Stimulated activated CD4-positive, alpha-beta T cell treated with anti-CD3 and anti-CD28 coated beads, Interleukin-2, amount 100 ng/mL, for 24 hours (primary cell): Measurements from ENCODE around the gene PLD1.

Experiments used
- DNase-seq, 2 donors: peaks; one replicate each; pipeline ENCODE4 v3.0.0-alpha.2; 2020

Gene PLD1

DNA sequence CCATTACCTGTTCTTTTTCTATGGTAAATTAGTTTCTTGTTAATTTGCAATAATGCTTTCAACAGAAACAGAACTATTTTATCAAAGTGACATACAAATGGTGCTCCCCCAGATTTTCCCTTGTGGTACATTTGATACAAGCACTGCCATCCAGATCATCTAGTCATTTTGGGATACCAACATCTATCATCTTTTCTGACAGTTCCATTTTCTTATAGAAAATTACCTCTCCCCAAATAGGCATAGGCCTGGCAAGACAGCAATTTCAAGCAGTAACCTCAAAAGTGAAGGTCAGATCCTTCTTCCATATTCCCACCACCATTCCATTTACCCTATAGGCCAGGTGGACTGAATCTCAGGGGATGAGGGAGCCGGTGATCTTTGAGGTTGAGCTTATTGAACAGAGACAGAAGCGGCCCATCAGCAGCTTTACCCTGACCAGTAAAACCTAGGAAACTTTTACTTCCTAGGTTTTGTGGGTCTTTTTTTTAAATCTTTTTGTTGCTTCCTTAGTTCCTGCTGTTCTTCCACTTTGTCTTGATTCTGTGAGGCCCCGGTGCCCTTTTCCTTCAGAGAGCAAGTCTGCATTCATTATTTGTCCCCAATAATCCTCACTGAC, 3.1 kb upstream of the PLD1 start:
- DNase-seq: no peak

DNA sequence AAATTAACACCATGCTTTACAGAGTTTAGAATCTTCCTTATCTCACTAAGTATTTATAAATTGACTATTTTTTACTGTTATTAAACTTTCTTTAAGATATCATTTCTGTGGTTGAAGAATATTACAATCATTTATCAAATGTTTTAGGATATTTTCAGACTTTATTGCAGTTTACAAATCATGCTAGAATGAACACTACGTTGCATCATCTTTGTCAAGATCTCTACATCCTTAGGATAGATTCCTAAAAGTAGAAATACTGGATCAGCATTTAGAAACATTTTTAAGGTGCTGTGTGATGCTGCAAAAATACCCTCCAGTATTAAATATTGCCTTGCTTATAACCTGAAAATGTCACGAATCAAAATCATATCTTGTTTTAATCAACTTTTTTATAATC, 2.5 kb upstream of the PLD1 start:
- no peak for DNase-seq

DNA sequence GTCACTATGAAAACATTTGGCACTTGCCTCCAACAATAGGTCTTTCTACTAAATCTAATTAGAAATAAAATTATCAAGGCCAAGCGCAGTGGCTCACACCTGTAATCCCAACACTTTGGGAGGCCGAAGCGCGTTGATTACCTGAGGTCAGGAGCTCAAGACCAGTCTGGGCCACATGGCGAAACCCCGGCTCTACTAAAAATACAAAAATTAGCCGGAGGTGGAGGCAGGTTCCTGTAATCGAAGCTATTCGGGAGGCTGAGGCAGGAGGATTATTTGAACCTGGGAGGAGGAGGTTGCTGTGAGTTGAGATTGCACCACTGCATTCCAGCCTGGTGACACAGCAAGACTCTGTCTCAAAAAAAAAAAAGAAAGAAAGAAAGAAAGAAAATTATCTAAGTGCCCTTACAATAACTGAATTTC, 1.6 kb upstream of the PLD1 start:
- no peak for DNase-seq

DNA sequence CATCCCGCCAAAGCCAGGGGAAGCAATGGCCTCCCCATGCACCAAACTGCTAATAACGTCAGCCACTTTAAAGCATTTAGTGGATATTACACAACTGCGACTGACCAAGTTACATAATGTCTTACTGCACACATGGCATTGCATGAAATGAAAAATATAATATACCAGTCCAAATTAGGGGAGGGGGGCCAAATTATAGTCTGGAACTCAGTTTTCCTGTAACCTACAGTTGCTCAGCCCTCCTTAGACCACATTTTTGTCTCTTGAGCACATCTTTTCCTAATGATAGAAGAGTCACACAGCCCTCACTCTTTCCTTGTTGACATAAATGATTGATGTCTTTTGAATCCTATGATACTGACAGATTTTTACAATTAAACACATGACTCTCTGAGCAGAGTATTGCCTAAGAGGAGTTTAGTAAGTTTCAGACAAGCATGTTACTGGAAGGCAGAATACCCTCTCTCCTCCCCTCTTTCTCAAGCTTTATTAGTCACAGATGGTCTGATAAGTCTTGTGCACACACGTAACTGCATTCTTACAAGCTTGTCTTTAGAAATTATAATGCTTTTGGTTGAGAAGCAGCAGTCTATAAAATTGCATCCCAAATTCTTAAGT, 1.1 kb upstream of the PLD1 start:
- no peak for DNase-seq

DNA sequence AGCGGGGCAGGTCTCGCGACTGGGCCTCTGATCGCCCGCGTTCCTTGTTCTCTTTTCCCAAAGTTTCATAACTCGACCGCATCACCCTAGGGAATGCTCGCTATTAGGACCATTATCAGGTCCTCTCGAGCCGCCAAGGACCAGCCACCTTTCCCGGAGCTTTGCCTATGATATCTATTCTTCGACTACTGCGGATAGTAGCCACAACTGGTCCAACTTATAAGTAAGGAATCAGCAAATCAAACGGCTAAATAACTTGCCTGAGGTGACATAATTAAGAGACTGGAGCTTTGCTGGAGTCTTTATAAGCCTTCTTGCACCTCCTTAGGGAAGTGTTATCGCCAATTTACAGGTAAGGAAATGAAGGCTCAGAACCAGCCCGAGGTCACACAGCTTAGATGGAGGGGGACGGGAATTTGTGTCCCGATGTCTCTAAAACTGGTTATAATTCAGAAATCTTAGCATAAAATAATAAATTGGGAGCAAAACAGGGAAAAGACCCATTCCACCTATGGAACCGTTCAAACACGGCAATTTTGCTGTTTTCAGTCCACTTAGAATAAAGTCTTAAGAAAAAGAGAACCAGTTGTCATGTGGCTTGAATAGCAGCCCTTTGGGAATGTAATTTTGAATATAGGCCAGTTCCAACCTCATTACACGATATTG, 479 bp upstream of the PLD1 start:
- DNase-seq: no peak

DNA sequence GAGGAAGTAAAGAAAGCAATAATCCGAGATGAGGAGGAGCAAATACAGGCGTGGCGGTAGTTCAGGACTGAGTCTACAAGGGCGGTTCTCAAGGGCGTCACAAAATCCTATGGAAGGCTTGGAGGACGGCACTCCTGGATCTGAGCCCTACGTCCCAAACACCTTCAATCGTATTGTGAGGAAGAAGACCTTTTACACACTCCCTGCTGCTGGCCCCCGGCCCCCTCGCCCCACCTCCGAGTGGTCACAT, 747 bp downstream of the PLD1 start:
- DNase-seq: no peak

DNA sequence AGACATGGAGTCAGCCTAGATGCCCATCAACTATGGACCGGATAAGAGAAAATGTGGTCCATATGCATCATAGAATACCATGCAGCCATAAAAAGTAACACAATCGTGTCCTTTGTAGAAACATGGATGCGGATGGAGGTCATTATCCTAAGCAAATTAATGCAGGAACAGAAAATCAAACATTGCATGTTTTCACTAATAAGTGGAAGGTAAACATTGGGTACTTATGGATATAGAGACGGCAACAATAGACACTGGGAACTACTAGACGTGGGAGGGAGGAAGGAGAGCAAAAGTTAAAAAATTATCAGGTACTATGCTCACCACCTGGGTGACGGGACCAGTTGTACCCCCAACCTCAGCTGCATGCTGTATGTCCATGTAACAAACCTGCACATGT, 2.5 kb downstream of the PLD1 start:
- no peak for DNase-seq

DNA sequence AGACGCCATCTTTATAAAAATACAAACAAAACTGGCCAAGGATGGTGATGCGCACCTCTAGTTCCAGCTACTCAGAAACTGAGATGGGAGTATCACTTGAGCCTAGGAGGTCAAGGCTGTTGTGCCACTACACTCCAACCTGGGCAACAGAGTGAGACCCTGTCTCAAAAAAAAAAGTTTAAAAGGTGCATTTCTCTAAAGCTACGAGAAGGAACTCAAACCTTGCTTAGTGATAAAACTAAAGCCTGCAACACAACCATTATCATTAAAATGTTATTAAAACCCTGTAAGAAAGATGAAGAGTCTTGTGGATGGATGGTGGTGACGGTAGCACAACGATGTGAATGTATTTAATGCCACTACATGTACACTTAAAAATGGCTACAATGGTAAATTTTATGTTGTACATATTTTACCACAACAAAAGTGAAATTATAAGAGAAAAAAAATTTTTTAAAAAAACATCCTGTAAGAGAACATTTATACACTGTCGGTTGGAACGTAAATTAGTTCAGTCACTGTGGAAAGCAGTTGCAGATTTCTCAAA, 3.1 kb downstream of the PLD1 start:
- no peak for DNase-seq

DNA sequence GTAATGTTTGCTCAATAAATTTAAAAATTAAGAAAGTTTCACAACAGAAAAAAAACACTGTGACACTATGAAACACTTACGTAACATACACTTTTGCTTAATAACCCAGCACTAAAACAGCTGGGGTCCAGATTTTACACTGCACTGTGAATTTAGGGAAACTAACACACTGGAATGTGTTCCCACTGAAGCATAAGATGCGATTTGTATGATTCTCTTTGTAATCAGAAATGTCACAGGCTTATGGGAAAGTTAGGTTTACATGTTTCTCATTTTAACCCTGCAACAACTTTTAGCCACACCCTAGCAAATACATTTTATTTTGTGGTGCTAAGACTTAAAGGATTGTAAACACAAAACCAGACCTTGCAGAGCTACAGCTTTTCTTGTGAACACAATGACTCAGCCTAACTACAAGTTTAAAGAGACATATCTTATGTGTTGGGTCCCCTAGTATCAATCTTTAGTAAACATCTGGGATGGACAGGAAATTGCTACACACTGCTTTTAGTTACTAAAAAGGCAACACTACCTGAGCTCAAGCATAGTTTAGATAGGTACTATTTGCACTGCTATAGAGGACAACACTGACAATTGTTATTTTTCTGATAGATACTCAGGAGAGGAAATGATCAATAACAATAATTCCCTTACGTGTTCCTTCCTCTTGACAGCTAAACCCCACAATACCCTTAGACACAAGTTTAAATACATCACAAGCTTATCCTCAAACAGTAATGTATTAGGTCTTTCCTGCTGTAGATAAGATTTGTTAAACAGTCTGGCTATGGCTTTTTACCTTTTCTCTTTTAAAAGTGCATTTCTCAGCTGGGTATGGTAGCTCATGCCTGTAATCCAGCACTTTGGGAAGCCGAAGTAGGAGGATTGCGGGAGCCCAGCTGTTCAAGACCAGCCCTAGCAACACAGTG, 3.8 kb downstream of the PLD1 start:
- DNase-seq: no peak

DNA sequence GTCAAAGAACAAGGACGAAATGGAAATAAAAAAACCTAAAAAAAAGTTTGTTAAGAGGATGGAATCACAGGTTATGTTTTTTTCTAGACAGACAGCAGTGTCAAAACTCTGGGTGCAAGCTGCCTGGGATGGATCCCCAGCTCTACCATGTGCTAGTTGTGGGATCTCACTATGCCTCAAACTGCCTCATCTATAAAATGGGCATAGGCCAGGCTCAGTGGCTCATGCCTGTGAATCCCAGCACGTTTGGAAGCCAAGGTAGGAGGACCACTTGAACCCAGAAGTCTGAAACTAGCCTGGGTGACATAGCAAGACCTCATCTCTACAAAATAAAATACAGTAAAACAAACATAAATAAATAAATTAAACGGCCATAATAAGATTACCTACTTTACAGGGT, 4.6 kb downstream of the PLD1 start:
- DNase-seq: no peak

DNA sequence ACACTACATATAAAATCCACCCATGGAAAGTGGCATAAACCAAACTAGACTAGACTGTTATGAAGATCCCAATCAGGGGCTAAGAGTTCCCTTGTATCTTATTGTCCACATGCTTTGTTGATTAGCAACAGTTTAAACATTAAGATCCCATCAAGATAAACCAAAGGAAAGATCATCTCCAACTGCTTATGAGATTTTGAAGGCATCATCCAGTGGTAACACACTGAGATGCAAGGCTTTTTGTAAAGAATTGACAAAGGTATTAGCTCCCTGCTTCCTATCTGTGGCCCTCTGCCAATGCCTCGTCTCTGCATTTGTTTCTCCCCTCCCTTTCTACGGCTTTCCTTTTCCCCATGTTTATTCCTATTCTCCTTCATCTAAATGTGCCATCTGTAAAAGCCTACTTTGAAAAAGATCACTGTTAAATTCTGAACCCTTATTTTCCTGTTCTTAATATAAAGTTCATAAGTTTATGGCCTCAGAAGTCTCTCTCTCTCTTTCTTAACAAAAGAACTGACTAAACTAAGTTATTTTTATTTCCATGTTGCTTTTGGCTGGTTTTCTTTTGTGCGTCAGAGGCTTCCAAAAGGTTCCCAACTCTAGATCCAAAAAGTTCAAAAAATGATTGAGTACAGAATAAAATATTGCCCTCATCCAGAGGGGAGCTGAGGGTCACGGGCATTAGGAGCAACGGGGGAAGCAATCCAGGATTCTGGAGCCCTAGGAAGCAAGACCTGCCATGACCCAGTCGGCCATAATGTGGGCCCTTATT, 5.5 kb downstream of the PLD1 start:
- DNase-seq: no peak

DNA sequence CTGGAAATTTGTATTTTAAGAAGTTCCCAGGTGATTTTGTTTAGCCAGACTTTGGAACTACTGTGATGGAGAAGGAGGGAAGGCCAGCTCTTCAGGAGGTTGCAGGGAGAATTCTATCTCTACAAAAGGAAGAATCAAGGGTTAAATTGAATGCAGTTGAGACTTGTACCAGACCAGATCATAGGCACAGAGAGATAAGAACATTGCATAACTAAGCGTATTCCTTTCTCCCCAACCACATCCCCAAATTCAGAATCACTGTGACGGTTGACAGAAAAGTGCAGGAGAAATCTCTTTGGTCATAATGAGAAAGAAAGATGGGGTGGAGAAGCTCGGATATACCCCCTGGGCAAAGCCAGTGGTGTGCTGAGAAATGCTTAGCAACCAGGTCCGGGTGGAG, 7.2 kb downstream of the PLD1 start:
- no peak for DNase-seq

DNA sequence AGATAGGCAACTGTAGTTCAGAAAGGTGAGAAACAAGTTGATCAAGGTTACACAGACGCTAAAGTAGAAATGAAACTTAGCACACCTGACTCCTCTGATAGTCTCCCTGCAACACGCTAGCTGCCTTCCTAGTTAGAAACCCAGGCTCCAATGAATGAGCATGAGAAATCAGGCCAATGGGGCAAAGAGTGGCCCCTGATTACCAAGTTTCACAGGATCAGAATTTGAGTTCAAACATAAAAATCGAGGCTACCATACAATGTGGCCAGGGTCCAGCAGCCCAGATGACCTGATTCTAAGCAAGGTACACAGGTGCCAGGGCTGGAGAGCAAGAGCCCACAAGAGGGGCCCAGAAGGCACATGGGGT, 7.7 kb downstream of the PLD1 start:
- DNase-seq: no peak

DNA sequence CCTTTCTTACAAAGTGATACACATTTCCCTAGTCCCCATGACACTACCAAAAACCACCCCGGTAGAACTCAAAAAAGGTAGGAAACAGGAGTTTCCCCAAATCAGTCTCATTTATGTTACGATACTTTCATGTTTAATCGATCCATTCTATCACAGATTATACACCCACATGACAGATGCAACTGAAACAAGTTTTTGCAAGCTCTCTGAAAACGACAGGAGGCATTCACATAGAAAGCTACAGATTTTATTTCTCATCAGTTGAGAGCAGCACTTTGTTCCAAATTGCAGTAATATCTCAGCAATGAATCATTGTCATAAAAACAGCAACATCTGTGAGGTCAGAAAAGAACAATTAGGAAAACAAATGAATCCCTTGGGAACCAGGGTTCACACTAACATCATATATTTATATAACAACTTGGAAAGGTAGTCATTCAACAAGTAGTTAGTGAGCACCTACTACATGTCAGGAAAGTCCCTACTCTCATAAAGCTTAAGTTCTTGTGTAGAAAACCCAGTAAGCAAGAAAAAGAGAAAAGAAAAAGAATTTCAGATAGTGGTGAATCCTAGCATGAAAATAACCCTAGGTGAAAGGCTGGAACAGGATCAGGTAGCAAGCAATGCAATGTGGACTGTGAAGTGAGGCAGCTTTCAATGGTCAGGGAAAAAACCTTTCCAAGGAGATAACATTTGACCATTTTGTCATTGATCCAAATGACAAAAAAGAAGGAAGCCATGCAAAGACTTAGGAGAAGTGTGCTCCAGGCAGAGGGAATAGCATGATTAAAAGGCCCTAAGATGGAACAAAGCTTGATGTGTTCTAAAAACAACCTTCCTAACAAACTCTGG, 8.3 kb downstream of the PLD1 start:
- no peak for DNase-seq

DNA sequence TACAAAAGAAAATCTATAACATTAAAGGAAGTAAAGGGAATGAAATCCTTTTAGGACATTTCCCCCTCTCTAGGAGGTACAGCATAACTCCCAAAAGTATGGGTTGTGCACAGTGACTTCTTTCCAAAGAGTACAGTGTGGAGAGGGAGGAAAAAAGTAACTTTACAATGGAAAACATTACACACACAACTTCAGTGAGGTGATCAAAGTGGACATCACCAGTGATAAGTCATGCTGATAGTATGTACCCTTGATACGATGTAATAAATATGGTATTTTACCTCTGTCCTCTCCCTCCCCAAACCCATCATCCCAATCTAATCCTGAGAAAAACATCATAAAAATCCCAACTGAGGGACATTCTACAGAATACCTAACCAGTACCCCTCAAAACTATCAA, 10.8 kb downstream of the PLD1 start:
- no peak for DNase-seq

DNA sequence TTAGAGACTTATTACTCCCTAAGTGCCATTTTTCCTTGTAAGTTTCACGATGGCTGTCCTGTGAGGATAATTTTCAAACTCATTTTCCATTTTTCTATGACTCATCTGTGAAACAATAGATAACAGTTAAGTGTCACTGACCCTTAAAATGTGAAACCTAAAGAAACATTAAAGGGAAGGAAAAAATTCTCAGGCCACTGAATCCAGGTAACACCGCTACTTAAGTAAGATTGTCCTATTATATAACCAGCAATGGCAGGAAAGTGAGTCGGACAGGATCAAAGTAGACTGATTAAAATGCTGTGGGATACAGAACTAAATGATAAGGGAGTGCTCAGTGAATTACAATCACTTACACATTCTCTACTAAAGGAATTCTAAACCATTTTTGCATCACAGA, 12.4 kb downstream of the PLD1 start:
- no peak for DNase-seq

DNA sequence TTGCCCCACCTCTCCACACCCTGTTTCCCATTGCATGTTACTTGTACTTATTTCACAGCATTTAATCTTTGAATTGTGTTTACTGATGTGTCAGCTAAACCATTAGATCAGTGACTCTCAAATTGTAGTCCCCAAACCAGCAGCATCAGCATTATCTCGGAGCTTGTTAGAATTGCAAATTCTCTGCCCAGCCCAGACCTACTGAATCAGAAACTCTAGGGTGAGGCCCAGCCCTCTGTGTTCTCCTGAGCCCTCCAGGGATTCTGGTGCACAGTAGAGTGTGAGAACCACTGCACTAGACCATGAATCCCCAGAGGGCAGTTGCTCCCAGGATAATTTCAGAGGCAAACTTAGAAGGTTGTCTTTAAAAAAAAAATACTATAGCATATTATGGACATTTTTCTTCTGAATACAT, 13.0 kb downstream of the PLD1 start:
- no peak for DNase-seq

DNA sequence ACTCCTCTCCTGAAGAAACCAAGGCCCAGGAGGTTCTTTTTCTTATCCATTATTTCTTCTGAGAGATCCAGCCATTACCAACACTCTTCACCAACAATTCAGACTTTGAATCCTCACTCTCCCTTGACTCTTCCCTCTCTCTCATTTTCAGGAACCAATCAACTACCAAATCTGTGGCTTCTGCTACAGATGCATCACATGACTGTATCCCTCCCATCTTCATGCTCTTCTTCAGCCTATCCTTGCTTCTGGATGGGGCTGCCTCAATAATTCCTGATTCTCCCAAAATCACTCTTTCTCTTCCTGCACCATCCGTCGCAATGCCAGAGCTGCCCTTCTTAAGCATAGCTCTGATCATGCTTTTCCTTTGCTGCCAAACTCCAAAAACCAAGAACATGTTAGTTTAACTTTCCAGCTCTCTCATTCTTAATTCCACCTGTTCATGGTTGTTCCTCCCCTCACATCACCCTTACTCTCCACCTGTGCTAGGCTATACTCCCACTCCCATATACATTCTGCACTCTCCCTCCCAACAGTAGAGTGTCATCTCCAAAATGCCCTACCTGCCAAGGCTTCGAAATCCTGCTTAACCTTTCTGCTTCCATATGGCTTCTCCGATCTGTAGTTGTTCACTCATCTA, 13.5 kb downstream of the PLD1 start:
- no peak for DNase-seq

DNA sequence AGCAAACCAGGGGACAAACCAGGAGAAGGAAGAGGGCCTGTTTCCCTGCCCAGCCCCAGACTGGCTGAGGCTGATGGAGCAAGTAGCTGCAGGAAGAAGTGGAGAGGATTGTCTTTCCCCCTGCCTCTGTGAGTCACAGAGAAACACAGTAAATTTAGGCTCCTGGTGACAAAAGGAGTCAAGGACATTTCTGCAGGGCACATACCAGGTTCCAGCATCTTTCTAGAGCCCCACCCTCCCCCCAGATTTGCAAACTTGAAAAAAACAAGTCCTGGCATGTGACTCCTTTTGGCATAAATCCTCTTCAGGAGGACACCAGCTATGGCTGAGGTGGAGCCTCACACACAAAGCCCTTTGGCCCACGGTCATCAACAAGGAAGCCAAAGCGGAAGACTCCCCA, 17.8 kb downstream of the PLD1 start:
- no peak for DNase-seq

DNA sequence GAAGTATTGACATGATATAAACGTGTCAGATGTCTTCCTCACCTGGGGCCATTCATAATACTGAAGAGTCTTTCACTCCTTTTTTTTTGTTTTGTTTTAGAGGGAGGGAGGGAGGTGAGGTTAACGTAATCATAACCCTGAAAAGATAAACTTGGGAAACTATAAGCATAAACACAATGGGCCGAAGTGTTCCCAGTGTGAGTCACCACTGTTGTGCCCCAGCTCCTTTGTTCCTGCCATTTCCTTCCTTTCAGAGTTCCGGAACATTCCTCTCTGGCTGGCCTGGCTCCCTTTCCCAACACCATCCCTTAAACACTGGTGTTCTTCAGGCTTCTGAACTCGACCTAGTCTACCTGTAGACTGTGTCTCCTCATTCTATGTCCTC, 18.6 kb downstream of the PLD1 start:
- DNase-seq: no peak

DNA sequence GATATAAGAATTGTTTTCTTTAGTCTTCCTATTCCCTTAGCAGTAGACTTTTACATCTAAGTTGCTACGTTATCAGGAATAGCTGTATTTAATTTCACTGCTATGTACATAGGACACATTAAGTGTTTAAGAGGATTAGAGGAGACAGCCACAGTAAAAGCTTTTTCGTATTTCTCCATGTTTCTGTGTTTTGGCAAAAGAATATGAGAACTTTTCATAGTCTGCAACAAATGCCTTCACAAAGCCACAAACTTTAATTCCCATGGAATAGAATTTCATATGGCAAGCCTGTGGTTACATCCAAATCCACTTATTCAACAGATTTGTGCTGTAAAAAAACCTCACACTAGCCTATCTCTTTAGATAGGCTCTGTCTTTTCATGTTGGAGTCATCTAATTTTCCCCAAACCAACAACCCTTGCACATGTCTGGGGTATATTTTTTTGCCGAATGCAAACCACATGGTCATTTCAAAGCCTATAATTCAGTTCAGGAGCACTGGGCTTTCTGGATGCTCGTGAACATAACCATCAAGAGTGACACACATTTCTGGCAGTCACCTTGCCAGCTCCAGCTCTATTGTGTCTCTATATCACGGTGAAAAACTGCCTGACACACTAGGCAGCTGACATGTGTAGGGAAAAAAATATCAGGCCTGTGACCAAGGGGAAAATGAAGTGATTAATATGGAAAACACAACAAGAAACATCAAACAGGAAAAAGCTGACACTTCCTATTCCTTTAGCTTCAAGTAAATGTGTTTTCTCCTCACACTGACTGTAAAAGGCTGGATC, 19.2 kb downstream of the PLD1 start:
- no peak for DNase-seq
